WTC11 (cell line): Measurements from ENCODE around the gene ELF3. TPM values are rescaled to one million over a fixed set of nuclear protein-coding genes. Genes with fewer than 3 reads are reported as not detected.

Source experiments
- ATAC-seq: fragments of 200-7000 bp; cut with Tn5 transposase; 2 replicates; pipeline ENCODE4 v1.10.0; 2021; ENCODE audit warnings: mild to moderate bottlenecking, moderate library complexity
- CTCF ChIA-PET: fragments of 300-600 bp; sonication (Branson Sonifier 250); formaldehyde crosslinking; loops from one replicate; lab custom pipeline; 2021; ENCODE audit warnings: antibody characterized with exemption; lab: Charles Lee
- POLR2A ChIA-PET: fragments of 350-600 bp; sonication (Branson Sonifier 250); formaldehyde crosslinking; loops from one replicate; lab custom pipeline; 2021; ENCODE audit warnings: antibody characterized with exemption; lab: Charles Lee
- DNase-seq: peaks from one replicate; pipeline ENCODE4 v3.0.0; 2021; ENCODE audit warnings: low spot score
- H3K27ac Mint-ChIP-seq: 2 replicates; pipeline ENCODE4 v1.8.0; 2021; ENCODE audit warnings: mixed read lengths
- H3K27me3 Mint-ChIP-seq: 2 replicates; pipeline ENCODE4 v1.8.0; 2021; ENCODE audit warnings: low read depth, mild to moderate bottlenecking, moderate library complexity, mixed read lengths
- H3K36me3 Mint-ChIP-seq: 2 replicates; pipeline ENCODE4 v1.8.0; 2021; ENCODE audit warnings: mixed read lengths
- H3K4me1 Mint-ChIP-seq: 2 replicates; pipeline ENCODE4 v1.8.0; 2022; ENCODE audit warnings: mixed read lengths
- H3K4me3 Mint-ChIP-seq: 2 replicates; pipeline ENCODE4 v1.8.0; 2021; ENCODE audit warnings: mild to moderate bottlenecking, moderate library complexity, mixed read lengths
- H3K9me3 Mint-ChIP-seq: 2 replicates; pipeline ENCODE4 v1.8.0; 2021; ENCODE audit warnings: mixed read lengths
- MXD4 ChIP-seq: fragments of 250-450 bp; sonication (Bioruptor Pico); IDR thresholded peaks from 2 replicates; pipeline ENCODE4 v1.8.0; 2021; ENCODE audit warnings: mild to moderate bottlenecking, moderate library complexity, borderline replicate concordance
- NR1H2 ChIP-seq: sonication (generic); formaldehyde crosslinking; IDR thresholded peaks from 2 replicates; pipeline ENCODE4 v1.9.0; 2021; ENCODE audit warnings: mild to moderate bottlenecking, moderate library complexity, missing genetic modification reagents
- RELA ChIP-seq: sonication (generic); formaldehyde crosslinking; IDR thresholded peaks from 2 replicates; pipeline ENCODE4 v1.8.1; 2022; ENCODE audit warnings: missing genetic modification reagents, mild to moderate bottlenecking, borderline replicate concordance
- RORB ChIP-seq: fragments of 250-450 bp; sonication (Bioruptor Pico); IDR thresholded peaks from 2 replicates; pipeline ENCODE4 v1.9.0; 2021; ENCODE audit warnings: mild to moderate bottlenecking
- SP1 ChIP-seq: sonication (generic); formaldehyde crosslinking; conservative IDR thresholded peaks from 2 replicates; pipeline ENCODE4 v1.8.1; 2022; ENCODE audit warnings: missing genetic modification reagents
- TCF7 ChIP-seq: sonication (generic); formaldehyde crosslinking; IDR thresholded peaks from 2 replicates; pipeline ENCODE4 v1.8.0; 2022; ENCODE audit warnings: mild to moderate bottlenecking, low read depth, missing genetic modification reagents, moderate library complexity
- total RNA-seq: library from RNA; stranded (reverse); gene quantifications from 3 replicates; pipeline ENCODE4 v1.2.3, GENCODE V29; 2021
- TF ChIP-seq, protein P1 (sequence below): sonication (generic); formaldehyde crosslinking; IDR thresholded peaks from 2 replicates; pipeline ENCODE4 v1.8.0; 2023; ENCODE audit warnings: missing genetic modification reagents, mild to moderate bottlenecking, borderline replicate concordance
- TF ChIP-seq, protein P2 (sequence below): sonication (generic); formaldehyde crosslinking; IDR thresholded peaks from 2 replicates; pipeline ENCODE4 v1.8.0; 2022; ENCODE audit warnings: mild to moderate bottlenecking, missing genetic modification reagents
- TF ChIP-seq, protein P3 (sequence below): fragments of 250-450 bp; sonication (Bioruptor Pico); IDR thresholded peaks from 2 replicates; pipeline ENCODE4 v1.8.0; 2021; ENCODE audit warnings: mild to moderate bottlenecking
- TF ChIP-seq, protein P4 (sequence below): fragments of 200-600 bp; IDR thresholded peaks from 2 replicates; pipeline ENCODE4 v1.8.0; 2022; ENCODE audit warnings: antibody characterized with exemption
- TF ChIP-seq, protein P5 (sequence below): fragments of 250-450 bp; sonication (Bioruptor Pico); IDR thresholded peaks from 2 replicates; pipeline ENCODE4 v1.9.0; 2021; ENCODE audit warnings: moderate library complexity, mild to moderate bottlenecking, inconsistent platforms, borderline replicate concordance
- TF ChIP-seq, protein P6 (sequence below): sonication (generic); formaldehyde crosslinking; IDR thresholded peaks from 2 replicates; pipeline ENCODE4 v1.8.0; 2023; ENCODE audit warnings: mild to moderate bottlenecking, missing genetic modification reagents
- TF ChIP-seq, protein P7 (sequence below): sonication (generic); formaldehyde crosslinking; IDR thresholded peaks from 2 replicates; pipeline ENCODE4 v1.8.0; 2023; ENCODE audit warnings: missing genetic modification reagents

The ELF3 gene
- total RNA-seq, 1 experiment from 2014 or later: 15.0 TPM

DNA sequence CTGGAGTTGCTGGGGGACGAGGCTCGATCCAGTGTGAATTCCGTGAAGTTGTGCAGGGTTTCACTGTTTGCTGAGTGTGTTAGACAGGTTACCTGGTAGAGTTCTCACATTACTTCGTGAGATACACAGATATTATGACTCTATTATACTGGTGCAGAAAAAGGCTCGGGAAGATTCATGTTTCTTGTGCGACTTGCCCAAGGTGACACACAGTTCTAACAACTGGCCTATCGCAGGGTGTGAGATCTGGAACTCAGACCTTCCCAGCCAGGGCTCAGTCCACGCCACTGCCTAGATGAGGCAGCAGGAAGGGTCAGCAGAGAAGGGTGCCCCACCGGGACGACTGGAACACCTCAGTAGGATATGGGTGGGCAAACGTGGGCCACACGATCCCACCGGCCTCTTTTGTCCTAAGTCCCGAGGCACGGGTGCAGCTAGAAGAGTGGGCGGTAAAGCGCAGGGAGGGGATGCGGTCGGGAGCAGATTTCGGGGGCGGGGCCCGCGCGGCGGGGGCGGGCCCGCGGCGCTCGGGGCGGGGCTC is 28.2 kb upstream of the ELF3 start:
- DNase-seq (peak; percentile 73), ATAC-seq (peak; percentile 68)
- peak overlapping the region; percentile 84; the same call in 1 of the 2 replicates for H3K27ac Mint-ChIP-seq
- no peak for TF ChIP-seq RELA (CRISPR knock-in tag)
- TF ChIP-seq, protein P1, sequence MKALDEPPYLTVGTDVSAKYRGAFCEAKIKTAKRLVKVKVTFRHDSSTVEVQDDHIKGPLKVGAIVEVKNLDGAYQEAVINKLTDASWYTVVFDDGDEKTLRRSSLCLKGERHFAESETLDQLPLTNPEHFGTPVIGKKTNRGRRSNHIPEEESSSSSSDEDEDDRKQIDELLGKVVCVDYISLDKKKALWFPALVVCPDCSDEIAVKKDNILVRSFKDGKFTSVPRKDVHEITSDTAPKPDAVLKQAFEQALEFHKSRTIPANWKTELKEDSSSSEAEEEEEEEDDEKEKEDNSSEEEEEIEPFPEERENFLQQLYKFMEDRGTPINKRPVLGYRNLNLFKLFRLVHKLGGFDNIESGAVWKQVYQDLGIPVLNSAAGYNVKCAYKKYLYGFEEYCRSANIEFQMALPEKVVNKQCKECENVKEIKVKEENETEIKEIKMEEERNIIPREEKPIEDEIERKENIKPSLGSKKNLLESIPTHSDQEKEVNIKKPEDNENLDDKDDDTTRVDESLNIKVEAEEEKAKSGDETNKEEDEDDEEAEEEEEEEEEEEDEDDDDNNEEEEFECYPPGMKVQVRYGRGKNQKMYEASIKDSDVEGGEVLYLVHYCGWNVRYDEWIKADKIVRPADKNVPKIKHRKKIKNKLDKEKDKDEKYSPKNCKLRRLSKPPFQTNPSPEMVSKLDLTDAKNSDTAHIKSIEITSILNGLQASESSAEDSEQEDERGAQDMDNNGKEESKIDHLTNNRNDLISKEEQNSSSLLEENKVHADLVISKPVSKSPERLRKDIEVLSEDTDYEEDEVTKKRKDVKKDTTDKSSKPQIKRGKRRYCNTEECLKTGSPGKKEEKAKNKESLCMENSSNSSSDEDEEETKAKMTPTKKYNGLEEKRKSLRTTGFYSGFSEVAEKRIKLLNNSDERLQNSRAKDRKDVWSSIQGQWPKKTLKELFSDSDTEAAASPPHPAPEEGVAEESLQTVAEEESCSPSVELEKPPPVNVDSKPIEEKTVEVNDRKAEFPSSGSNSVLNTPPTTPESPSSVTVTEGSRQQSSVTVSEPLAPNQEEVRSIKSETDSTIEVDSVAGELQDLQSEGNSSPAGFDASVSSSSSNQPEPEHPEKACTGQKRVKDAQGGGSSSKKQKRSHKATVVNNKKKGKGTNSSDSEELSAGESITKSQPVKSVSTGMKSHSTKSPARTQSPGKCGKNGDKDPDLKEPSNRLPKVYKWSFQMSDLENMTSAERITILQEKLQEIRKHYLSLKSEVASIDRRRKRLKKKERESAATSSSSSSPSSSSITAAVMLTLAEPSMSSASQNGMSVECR (CRISPR knock-in tag): no peak
- TF ChIP-seq, protein P2, sequence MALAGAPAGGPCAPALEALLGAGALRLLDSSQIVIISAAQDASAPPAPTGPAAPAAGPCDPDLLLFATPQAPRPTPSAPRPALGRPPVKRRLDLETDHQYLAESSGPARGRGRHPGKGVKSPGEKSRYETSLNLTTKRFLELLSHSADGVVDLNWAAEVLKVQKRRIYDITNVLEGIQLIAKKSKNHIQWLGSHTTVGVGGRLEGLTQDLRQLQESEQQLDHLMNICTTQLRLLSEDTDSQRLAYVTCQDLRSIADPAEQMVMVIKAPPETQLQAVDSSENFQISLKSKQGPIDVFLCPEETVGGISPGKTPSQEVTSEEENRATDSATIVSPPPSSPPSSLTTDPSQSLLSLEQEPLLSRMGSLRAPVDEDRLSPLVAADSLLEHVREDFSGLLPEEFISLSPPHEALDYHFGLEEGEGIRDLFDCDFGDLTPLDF: no peak
- no peak for TF ChIP-seq RORB
- no peak for TF ChIP-seq TCF7 (CRISPR knock-in tag)
- TF ChIP-seq, protein P3, sequence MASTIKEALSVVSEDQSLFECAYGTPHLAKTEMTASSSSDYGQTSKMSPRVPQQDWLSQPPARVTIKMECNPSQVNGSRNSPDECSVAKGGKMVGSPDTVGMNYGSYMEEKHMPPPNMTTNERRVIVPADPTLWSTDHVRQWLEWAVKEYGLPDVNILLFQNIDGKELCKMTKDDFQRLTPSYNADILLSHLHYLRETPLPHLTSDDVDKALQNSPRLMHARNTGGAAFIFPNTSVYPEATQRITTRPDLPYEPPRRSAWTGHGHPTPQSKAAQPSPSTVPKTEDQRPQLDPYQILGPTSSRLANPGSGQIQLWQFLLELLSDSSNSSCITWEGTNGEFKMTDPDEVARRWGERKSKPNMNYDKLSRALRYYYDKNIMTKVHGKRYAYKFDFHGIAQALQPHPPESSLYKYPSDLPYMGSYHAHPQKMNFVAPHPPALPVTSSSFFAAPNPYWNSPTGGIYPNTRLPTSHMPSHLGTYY: no peak
- TF ChIP-seq, protein P4, sequence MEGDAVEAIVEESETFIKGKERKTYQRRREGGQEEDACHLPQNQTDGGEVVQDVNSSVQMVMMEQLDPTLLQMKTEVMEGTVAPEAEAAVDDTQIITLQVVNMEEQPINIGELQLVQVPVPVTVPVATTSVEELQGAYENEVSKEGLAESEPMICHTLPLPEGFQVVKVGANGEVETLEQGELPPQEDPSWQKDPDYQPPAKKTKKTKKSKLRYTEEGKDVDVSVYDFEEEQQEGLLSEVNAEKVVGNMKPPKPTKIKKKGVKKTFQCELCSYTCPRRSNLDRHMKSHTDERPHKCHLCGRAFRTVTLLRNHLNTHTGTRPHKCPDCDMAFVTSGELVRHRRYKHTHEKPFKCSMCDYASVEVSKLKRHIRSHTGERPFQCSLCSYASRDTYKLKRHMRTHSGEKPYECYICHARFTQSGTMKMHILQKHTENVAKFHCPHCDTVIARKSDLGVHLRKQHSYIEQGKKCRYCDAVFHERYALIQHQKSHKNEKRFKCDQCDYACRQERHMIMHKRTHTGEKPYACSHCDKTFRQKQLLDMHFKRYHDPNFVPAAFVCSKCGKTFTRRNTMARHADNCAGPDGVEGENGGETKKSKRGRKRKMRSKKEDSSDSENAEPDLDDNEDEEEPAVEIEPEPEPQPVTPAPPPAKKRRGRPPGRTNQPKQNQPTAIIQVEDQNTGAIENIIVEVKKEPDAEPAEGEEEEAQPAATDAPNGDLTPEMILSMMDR: no peak
- TF ChIP-seq, protein P5, sequence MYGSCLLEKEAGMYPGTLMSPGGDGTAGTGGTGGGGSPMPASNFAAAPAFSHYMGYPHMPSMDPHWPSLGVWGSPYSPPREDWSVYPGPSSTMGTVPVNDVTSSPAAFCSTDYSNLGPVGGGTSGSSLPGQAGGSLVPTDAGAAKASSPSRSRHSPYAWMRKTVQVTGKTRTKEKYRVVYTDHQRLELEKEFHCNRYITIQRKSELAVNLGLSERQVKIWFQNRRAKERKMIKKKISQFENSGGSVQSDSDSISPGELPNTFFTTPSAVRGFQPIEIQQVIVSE (CRISPR knock-in tag): no peak
- no peak for TF ChIP-seq NR1H2
- TF ChIP-seq, protein P6, sequence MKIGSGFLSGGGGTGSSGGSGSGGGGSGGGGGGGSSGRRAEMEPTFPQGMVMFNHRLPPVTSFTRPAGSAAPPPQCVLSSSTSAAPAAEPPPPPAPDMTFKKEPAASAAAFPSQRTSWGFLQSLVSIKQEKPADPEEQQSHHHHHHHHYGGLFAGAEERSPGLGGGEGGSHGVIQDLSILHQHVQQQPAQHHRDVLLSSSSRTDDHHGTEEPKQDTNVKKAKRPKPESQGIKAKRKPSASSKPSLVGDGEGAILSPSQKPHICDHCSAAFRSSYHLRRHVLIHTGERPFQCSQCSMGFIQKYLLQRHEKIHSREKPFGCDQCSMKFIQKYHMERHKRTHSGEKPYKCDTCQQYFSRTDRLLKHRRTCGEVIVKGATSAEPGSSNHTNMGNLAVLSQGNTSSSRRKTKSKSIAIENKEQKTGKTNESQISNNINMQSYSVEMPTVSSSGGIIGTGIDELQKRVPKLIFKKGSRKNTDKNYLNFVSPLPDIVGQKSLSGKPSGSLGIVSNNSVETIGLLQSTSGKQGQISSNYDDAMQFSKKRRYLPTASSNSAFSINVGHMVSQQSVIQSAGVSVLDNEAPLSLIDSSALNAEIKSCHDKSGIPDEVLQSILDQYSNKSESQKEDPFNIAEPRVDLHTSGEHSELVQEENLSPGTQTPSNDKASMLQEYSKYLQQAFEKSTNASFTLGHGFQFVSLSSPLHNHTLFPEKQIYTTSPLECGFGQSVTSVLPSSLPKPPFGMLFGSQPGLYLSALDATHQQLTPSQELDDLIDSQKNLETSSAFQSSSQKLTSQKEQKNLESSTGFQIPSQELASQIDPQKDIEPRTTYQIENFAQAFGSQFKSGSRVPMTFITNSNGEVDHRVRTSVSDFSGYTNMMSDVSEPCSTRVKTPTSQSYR (CRISPR knock-in tag): no peak
- no peak for TF ChIP-seq SP1
- no peak for TF ChIP-seq MXD4
- TF ChIP-seq, protein P7, sequence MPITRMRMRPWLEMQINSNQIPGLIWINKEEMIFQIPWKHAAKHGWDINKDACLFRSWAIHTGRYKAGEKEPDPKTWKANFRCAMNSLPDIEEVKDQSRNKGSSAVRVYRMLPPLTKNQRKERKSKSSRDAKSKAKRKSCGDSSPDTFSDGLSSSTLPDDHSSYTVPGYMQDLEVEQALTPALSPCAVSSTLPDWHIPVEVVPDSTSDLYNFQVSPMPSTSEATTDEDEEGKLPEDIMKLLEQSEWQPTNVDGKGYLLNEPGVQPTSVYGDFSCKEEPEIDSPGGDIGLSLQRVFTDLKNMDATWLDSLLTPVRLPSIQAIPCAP: no peak
- peaks cover 8% of the 10 kb centered on the region for H3K27me3 Mint-ChIP-seq
- peaks cover 25% of the 10 kb centered on the region for H3K4me1 Mint-ChIP-seq
- peak overlapping the region; percentile 94 for H3K4me3 Mint-ChIP-seq
- H3K9me3 Mint-ChIP-seq: no peaks in the 10 kb centered on the region
- H3K36me3 Mint-ChIP-seq: 0 out of 2 replicates have a peak, but pooled peaks cover 2% of the 10 kb centered on the region
- ChIA-PET POLR2A (interaction anchor here (1.0 to 1.2 kb wide), 2 partner anchors 41 to 86 kb away, joined by 3 read pairs; no protein-coding TSS in a partner anchor), CTCF (interaction anchor here (0.6 to 2.7 kb wide), 8 partner anchors 9 to 262 kb away, joined by 3 to 26 read pairs (median 4); no protein-coding TSS in a partner anchor)
